HepG2 (cell line): Measurements from ENCODE around the gene DCST2. TPM values are rescaled to one million over a fixed set of nuclear protein-coding genes. Genes with fewer than 3 reads are reported as not detected.

Experiments used
- ATAC-seq: fragments of 200-7000 bp; cut with Tn5 transposase; 3 replicates; pipeline ENCODE4 v1.9.1; 2020; ENCODE audit warnings: mild to moderate bottlenecking, moderate library complexity
- BruUV-seq: library from RNA; stranded (reverse); fragments of 400-500 nt; replicated peaks from 2 replicates; lab custom pipeline; 2021; lab: Mats Ljungman, UMichigan
- CTCF ChIA-PET: fragments of 300-600 bp; formaldehyde crosslinking; extraction: SDS; loops from one replicate; lab custom pipeline; 2021; ENCODE audit warnings: low total read pairs, inconsistent platforms, low intra/inter-chr PET ratio; lab: Yijun Ruan, JAX
- POLR2A ChIA-PET: fragments of 350-600 bp; sonication (Branson Sonifier 250); formaldehyde crosslinking; loops from one replicate; lab custom pipeline; 2020; ENCODE audit warnings: antibody characterized with exemption, inconsistent platforms; lab: Yijun Ruan, JAX
- DNase-seq: peaks from one replicate; pipeline ENCODE4 v3.0.0-alpha.2; 2015; ENCODE audit warnings: low spot score
- FAIRE-seq: peaks from 3 replicates; lab custom pipeline; 2011; peaks lifted over from hg19 to GRCh38; lab: Jason Lieb, UNC
- H2AFZ ChIP-seq: one replicate; pipeline ENCODE4 v1.6.1; 2011; ENCODE audit warnings: low read length, inconsistent platforms
- H3K27ac ChIP-seq: fragments of 300-600 bp; 3 replicates; pipeline ENCODE4 v1.8.0; 2011; ENCODE audit warnings: mixed run types, mild to moderate bottlenecking, mixed read lengths, low read length, inconsistent platforms; ENCODE audit not compliant: insufficient read depth; ENCODE audit errors: extremely low read length
- H3K27me3 ChIP-seq, 2 experiments: fragments of 200-600 bp in 1 of 2; 2 replicates in 1 of 2; 3 replicates in 1 of 2; pipeline versions ENCODE4 v1.6.0 to v1.8.0; 2011; ENCODE audit warnings: low read length in 2 of 2, mild to moderate bottlenecking in 2 of 2, moderate library complexity in 2 of 2, inconsistent platforms in 1 of 2; ENCODE audit not compliant: insufficient read depth in 2 of 2, control insufficient read depth in 1 of 2
- H3K36me3 ChIP-seq, 2 experiments: fragments of 200-600 bp in 1 of 2; replicated peaks in 1 of 2; 2 replicates in 1 of 2; 3 replicates in 1 of 2; pipeline versions ENCODE4 v1.5.1 to v1.8.0; 2011; ENCODE audit warnings: low read length in 2 of 2, inconsistent platforms in 1 of 2; ENCODE audit not compliant: insufficient read depth in 2 of 2, control insufficient read depth in 1 of 2
- H3K4me1 ChIP-seq: 2 replicates; pipeline ENCODE4 v1.5.1; 2012; ENCODE audit warnings: low read length, inconsistent platforms; ENCODE audit not compliant: insufficient read depth
- H3K4me2 ChIP-seq: 2 replicates; pipeline ENCODE4 v1.6.0; 2011; ENCODE audit warnings: low read depth, low read length, inconsistent platforms
- H3K4me3 ChIP-seq, 3 experiments: fragments of 200-600 bp in 1 of 3; sonication (generic), shearing (Covaris generic) in 1 of 3; replicated peaks in 1 of 3; 2 replicates each; pipeline ENCODE4 v1.5.1; 2011 to 2016; ENCODE audit warnings: low read length in 3 of 3, inconsistent platforms in 2 of 3, low read depth in 2 of 3, mild to moderate bottlenecking in 2 of 3, control low read depth in 1 of 3, mixed read lengths in 1 of 3; ENCODE audit not compliant: insufficient read depth in 1 of 3
- H3K79me2 ChIP-seq: one replicate; pipeline ENCODE4 v1.6.1; 2011; ENCODE audit warnings: low read length, inconsistent platforms; ENCODE audit not compliant: insufficient read depth
- H3K9ac ChIP-seq: 2 replicates; pipeline ENCODE4 v1.6.0; 2011; ENCODE audit warnings: mild to moderate bottlenecking, low read depth, low read length, inconsistent platforms; ENCODE audit not compliant: insufficient read depth
- H3K9me3 ChIP-seq: 2 replicates; pipeline ENCODE4 v1.5.1; 2012; ENCODE audit warnings: mild to moderate bottlenecking, low read length
- H4K20me1 ChIP-seq: 2 replicates; pipeline ENCODE4 v1.6.0; 2011; ENCODE audit warnings: inconsistent platforms, mild to moderate bottlenecking, low read length, moderate library complexity; ENCODE audit not compliant: insufficient read depth
- KDM6A ChIP-seq: IDR thresholded peaks from 2 replicates; pipeline ENCODE4 v1.6.1; 2016; ENCODE audit warnings: low read depth
- PHF8 ChIP-seq: sonication (generic); formaldehyde crosslinking; IDR thresholded peaks from 2 replicates; pipeline ENCODE4 v1.5.0; 2020; ENCODE audit warnings: missing genetic modification reagents
- POGZ ChIP-seq: sonication (generic); formaldehyde crosslinking; IDR thresholded peaks from 2 replicates; pipeline ENCODE4 v1.4.0; 2020; ENCODE audit warnings: mild to moderate bottlenecking, missing genetic modification reagents
- SOX6 ChIP-seq, 2 experiments: fragments of 450-650 bp in 1 of 2; sonication (generic) in 1 of 2; formaldehyde crosslinking in 1 of 2; IDR thresholded peaks; 2 replicates each; pipeline versions ENCODE4 v1.4.0 to v1.6.1; 2017 to 2020; ENCODE audit warnings: antibody characterized with exemption in 1 of 2, mild to moderate bottlenecking in 1 of 2, missing genetic modification reagents in 1 of 2
- TMF1 ChIP-seq: sonication (generic); formaldehyde crosslinking; IDR thresholded peaks from 2 replicates; pipeline ENCODE4 v1.8.1; 2022; ENCODE audit warnings: low read depth, missing genetic modification reagents
- ZFX ChIP-seq: sonication (generic); formaldehyde crosslinking; IDR thresholded peaks from 2 replicates; pipeline ENCODE4 v1.4.0; 2020; ENCODE audit warnings: mild to moderate bottlenecking, low read depth, missing genetic modification reagents, moderate library complexity
- ZNF296 ChIP-seq: sonication (generic); formaldehyde crosslinking; conservative IDR thresholded peaks from 2 replicates; pipeline ENCODE4 v1.5.0; 2020; ENCODE audit warnings: mild to moderate bottlenecking, missing genetic modification reagents
- ZNF446 ChIP-seq: sonication (generic); formaldehyde crosslinking; IDR thresholded peaks from 2 replicates; pipeline ENCODE4 v1.5.0; 2020; ENCODE audit warnings: mild to moderate bottlenecking, missing genetic modification reagents
- ZNF629 ChIP-seq: sonication (generic); formaldehyde crosslinking; conservative IDR thresholded peaks from 2 replicates; pipeline ENCODE4 v1.5.0; 2020; ENCODE audit warnings: missing genetic modification reagents
- WGBS: methylation state at CpG from one replicate; pipeline ENCODE4 v1.1.6; 2017; ENCODE audit warnings: low lambda C conversion rate; 5-methylcytosine and 5-hydroxymethylcytosine counted together
- in situ Hi-C: cut with HindIII; loops from 2 replicates; pipeline ENCODE4 v1.10.0; 2017; ENCODE audit warnings: low pct_unique_long_range_greater_than_20kb; ENCODE audit not compliant: extremely low pct_ligation_motif_present
- intact Hi-C: fragments of 100-400 bp; cut with micrococcal nuclease; formaldehyde crosslinking; loops from one replicate; pipeline ENCODE4 v1.10.0; 2022; ENCODE audit not compliant: unreplicated experiment
- polyA plus RNA-seq, 8 experiments: library from polyadenylated mRNA; depleted of rRNA in 3 of 8; stranded (reverse) in 7 of 8; unstranded in 1 of 8; fragments of >200 nt; fragmentation: Illumina TruSeq in 4 of 8; extraction: Trizol in 4 of 8; gene quantifications; 2 replicates each; pipeline versions ENCODE4 v1.2.1 to v1.2.3, GENCODE V29; 2011 to 2016; ENCODE audit warnings: low read depth in 4 of 8, missing spikeins in 1 of 8, mixed read lengths in 1 of 8; ENCODE audit not compliant: insufficient read depth in 1 of 8
- total RNA-seq, 5 experiments: library from RNA; depleted of rRNA; stranded (reverse); fragments of >200 nt; fragmentation: Illumina TruSeq; extraction: Trizol; gene quantifications; 2 replicates each; pipeline ENCODE4 v1.2.3, GENCODE V29; 2016; ENCODE audit warnings: low read depth in 1 of 5
- TF ChIP-seq, protein P1 (sequence below): sonication (generic); formaldehyde crosslinking; IDR thresholded peaks from 2 replicates; pipeline ENCODE4 v1.9.0; 2021; ENCODE audit warnings: missing genetic modification reagents, mild to moderate bottlenecking, borderline replicate concordance
- TF ChIP-seq, protein P2 (sequence below): sonication (generic); formaldehyde crosslinking; IDR thresholded peaks from 2 replicates; pipeline ENCODE4 v1.5.1; 2020; ENCODE audit warnings: mild to moderate bottlenecking, missing genetic modification reagents, moderate library complexity

The DCST2 gene
- total and polyA plus RNA-seq, 2 of the 13 experiments (the other 11 are each of a cell fraction or from before 2014, with no cell fraction given): 0.74 TPM; not detected in 1

DNA sequence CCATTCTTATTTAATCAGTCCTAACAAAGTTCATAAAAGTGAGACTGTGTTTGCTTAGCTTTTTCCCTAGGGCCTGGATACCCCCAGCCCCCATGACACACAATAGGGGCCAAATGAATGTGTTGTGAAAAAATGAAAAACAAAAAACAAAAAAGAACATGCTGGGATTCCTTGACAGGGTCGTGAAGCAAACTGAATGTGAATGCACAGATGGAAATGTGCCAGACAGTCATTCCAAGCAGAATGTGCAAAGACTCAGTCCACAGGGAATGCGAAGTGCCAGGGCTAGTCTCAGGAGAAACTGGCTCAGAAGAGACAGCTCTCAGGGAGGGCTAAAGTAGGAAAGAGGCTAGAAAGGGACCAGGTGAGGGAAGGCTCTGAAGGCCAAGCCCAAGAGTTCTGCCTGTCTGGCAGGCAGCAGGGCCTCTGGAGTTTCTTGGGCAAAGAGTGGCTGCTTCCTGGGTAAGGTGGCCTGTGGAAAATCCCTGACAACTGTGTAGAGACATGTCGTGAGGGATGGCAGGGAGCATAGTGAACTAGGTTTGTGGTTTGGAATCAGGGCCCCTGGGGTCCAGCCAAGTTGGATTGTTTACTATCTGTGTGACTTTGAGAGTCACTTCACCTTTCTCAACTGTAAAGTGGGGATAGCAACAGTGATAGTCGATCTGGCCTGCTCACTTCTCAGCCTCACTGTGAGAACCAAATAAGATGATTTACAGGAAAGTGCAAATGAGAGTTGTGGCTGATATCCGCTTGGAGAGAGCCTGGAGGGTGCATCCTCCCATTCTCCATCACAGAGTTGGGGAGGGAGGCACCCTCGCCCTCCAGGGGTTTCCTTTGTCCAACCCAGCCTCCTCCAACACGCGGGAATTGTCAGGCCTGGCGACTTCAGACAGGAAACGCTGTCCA lies 16.3 kb upstream of the DCST2 start (continued):
- TF ChIP-seq PHF8 (no peak), ZNF296 (CRISPR knock-in tag) (0 out of 2 replicates have a peak, but pooled peaks have one; percentile 35), POGZ (peak; percentile 7; the same call in 1 of the 2 replicates), ZFX (CRISPR knock-in tag) (peak; percentile 90; the same call in 1 of the 2 replicates)

DNA sequence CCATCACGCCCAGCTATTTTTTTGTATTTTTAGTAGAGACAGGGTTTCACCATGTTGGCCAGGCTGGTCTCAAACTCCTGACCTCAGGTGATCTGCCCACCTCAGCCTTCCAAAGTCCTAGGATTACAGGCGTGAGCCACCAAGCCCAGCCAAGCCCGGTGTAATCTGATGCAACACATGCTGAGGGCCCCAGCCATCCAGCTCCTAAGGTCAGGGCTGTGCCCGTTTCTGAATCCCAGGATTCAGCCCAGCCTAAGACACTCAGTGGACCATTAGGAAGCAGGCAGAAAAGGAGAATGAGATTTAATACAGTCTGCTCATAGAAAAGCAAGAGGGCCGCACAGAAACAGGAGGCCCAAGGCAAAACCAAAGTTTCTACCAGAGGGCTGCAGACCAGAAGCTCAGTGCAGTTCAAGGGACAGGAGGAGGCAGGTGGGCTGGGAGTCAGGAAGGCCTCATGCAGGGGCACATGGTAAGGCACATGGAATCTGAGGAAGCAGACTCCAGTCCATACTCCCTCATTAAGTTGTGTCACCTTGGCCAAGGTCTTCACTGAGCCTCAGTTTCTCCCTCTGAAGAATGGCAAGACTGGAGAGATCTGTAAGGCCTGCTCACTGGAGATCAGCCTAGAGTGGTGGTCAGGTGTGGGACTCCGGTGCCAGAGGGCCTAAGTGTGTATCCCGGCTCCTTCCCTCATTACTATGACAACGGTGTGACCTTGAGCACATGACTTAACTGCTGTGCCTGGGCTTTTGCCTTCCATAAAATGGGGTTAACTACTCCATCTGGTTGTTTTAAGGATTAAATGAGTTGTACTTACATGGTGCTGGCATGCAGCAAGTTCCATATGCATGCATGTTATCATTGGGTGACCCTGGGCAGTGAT lies 15.1 kb upstream of the DCST2 start:
- H2AFZ ChIP-seq: no peak overlapping the region
- no peak for DNase-seq
- TF ChIP-seq KDM6A: no peak
- TF ChIP-seq TMF1 (CRISPR knock-in tag): no peak
- no peak for TF ChIP-seq SOX6 (IDR thresholded peaks at IDR 0.05)
- peak; percentile 23; the same call in 1 of the 2 replicates for TF ChIP-seq SOX6 (CRISPR knock-in tag; IDR thresholded peaks at IDR 0.05)
- TF ChIP-seq, protein P1, sequence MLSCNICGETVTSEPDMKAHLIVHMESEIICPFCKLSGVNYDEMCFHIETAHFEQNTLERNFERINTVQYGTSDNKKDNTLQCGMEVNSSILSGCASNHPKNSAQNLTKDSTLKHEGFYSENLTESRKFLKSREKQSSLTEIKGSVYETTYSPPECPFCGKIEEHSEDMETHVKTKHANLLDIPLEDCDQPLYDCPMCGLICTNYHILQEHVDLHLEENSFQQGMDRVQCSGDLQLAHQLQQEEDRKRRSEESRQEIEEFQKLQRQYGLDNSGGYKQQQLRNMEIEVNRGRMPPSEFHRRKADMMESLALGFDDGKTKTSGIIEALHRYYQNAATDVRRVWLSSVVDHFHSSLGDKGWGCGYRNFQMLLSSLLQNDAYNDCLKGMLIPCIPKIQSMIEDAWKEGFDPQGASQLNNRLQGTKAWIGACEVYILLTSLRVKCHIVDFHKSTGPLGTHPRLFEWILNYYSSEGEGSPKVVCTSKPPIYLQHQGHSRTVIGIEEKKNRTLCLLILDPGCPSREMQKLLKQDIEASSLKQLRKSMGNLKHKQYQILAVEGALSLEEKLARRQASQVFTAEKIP (CRISPR knock-in tag): no peak
- TF ChIP-seq ZNF629 (CRISPR knock-in tag): peak; percentile 41; the same call in 1 of the 2 replicates
- TF ChIP-seq ZNF446 (CRISPR knock-in tag): no peak
- TF ChIP-seq, protein P2, sequence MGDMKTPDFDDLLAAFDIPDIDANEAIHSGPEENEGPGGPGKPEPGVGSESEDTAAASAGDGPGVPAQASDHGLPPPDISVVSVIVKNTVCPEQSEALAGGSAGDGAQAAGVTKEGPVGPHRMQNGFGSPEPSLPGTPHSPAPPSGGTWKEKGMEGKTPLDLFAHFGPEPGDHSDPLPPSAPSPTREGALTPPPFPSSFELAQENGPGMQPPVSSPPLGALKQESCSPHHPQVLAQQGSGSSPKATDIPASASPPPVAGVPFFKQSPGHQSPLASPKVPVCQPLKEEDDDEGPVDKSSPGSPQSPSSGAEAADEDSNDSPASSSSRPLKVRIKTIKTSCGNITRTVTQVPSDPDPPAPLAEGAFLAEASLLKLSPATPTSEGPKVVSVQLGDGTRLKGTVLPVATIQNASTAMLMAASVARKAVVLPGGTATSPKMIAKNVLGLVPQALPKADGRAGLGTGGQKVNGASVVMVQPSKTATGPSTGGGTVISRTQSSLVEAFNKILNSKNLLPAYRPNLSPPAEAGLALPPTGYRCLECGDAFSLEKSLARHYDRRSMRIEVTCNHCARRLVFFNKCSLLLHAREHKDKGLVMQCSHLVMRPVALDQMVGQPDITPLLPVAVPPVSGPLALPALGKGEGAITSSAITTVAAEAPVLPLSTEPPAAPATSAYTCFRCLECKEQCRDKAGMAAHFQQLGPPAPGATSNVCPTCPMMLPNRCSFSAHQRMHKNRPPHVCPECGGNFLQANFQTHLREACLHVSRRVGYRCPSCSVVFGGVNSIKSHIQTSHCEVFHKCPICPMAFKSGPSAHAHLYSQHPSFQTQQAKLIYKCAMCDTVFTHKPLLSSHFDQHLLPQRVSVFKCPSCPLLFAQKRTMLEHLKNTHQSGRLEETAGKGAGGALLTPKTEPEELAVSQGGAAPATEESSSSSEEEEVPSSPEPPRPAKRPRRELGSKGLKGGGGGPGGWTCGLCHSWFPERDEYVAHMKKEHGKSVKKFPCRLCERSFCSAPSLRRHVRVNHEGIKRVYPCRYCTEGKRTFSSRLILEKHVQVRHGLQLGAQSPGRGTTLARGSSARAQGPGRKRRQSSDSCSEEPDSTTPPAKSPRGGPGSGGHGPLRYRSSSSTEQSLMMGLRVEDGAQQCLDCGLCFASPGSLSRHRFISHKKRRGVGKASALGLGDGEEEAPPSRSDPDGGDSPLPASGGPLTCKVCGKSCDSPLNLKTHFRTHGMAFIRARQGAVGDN (CRISPR knock-in tag): 0 out of 2 replicates have a peak, but pooled peaks have one; percentile 33

More for the DNA sequence above, 15.1 kb upstream of the DCST2 start:
- ChIA-PET POLR2A (interaction anchor here (0.7 to 1.0 kb wide), 5 partner anchors 10 to 93 kb away, joined by 3 to 4 read pairs (median 3); partner anchors contain the start of genes PBXIP1 and SHC1), CTCF (interaction anchor here (2.0 kb wide), 1 partner anchor 31 kb away, joined by 7 read pairs; no protein-coding TSS in a partner anchor)
- Histone ChIP-seq H3K36me3 (no peaks in the 10 kb centered on the region), H3K9ac (no peak overlapping the region), H3K27ac (peak overlapping the region; percentile 48), H3K79me2 (no peaks in the 10 kb centered on the region), H3K9me3 (no peaks in the 10 kb centered on the region), H3K4me2 (peak overlapping the region; percentile 11), H3K4me3 (no peak overlapping the region), H4K20me1 (no peaks in the 10 kb centered on the region), H3K27me3 (no peaks in the 10 kb centered on the region), H3K4me1 (peaks cover 72% of the 10 kb centered on the region)
- in situ Hi-C loops: no loop called here
- BruUV-seq: no TSS peak
- 31% methylated on average over 6 of the region's 8 CpGs for WGBS
- intact Hi-C loops: loop anchor here (5.0 kb wide), 2 partner anchors 34 to 141 kb away; no protein-coding TSS in a partner anchor
- FAIRE-seq (peak; percentile 52), ATAC-seq (0 out of 3 replicates have a peak, but pooled peaks have one; percentile 8)
